OCI-LY7 (cell line): ENCODE results near the gene DRG2. TPM values are rescaled to one million over a fixed set of nuclear protein-coding genes. Genes with fewer than 3 reads are reported as not detected.

ENCODE experiments used
- BruUV-seq: library from RNA; stranded (reverse); fragments of 400-500 nt; replicated peaks from 2 replicates; lab custom pipeline; 2021; lab: Mats Ljungman, UMichigan
- CTCF ChIA-PET: fragments of 300-600 bp; sonication (Branson Sonifier 250); formaldehyde crosslinking; loops from one replicate; lab custom pipeline; 2022; ENCODE audit warnings: antibody characterized with exemption; ENCODE audit not compliant: unreplicated experiment; lab: Charles Lee
- POLR2A ChIA-PET: fragments of 300-600 bp; sonication (Branson Sonifier 250); formaldehyde crosslinking; loops from one replicate; lab custom pipeline; 2022; ENCODE audit warnings: antibody characterized with exemption; lab: Charles Lee
- DNase-seq: peaks from one replicate; pipeline ENCODE4 v3.0.0-alpha.2; 2015; ENCODE audit warnings: low spot score
- H2AFZ ChIP-seq: fragments of 200-600 bp; sonication (generic), shearing (Covaris generic); 2 replicates; pipeline ENCODE4 v1.6.1; 2014; ENCODE audit warnings: mild to moderate bottlenecking, antibody characterized with exemption, low read length, moderate library complexity
- H3K27ac ChIP-seq: fragments of 200-600 bp; sonication (generic); 2 replicates; pipeline ENCODE4 v1.5.1; 2014; ENCODE audit warnings: mixed run types, low read depth, mild to moderate bottlenecking, moderate library complexity, low read length, inconsistent platforms; ENCODE audit not compliant: poor library complexity, severe bottlenecking
- H3K36me3 ChIP-seq: fragments of 200-600 bp; sonication (generic); 2 replicates; pipeline ENCODE4 v1.6.1; 2014; ENCODE audit warnings: mild to moderate bottlenecking, antibody characterized with exemption, low read length, moderate library complexity, mixed read lengths; ENCODE audit not compliant: insufficient read depth
- H3K4me1 ChIP-seq: fragments of 200-600 bp; sonication (generic); 2 replicates; pipeline ENCODE4 v1.5.1; 2014; ENCODE audit warnings: mild to moderate bottlenecking, low read length; ENCODE audit not compliant: insufficient read depth, poor library complexity, severe bottlenecking
- H3K4me2 ChIP-seq: fragments of 200-600 bp; sonication (generic); 2 replicates; pipeline ENCODE4 v1.6.1; 2014; ENCODE audit warnings: mild to moderate bottlenecking, low read length
- H3K4me3 ChIP-seq: fragments of 200-600 bp; sonication (generic); 2 replicates; pipeline ENCODE4 v1.5.1; 2014; ENCODE audit warnings: mild to moderate bottlenecking, low read depth, low read length; ENCODE audit not compliant: poor library complexity, severe bottlenecking
- H3K79me2 ChIP-seq: fragments of 200-600 bp; sonication (generic); 2 replicates; pipeline ENCODE4 v1.6.1; 2016; ENCODE audit warnings: low read depth, mild to moderate bottlenecking, low read length, moderate library complexity, mixed read lengths; ENCODE audit not compliant: insufficient read depth
- H3K9me2 ChIP-seq: fragments of 200-600 bp; sonication (generic); 2 replicates; pipeline ENCODE4 v1.6.1; 2016; ENCODE audit warnings: mild to moderate bottlenecking, low read length, mixed read lengths; ENCODE audit not compliant: insufficient read depth
- H3K9me3 ChIP-seq: fragments of 200-600 bp; sonication (generic); 2 replicates; pipeline ENCODE4 v1.6.1; 2014; ENCODE audit warnings: mild to moderate bottlenecking, mixed run types, low read length, mixed read lengths
- H4K20me1 ChIP-seq: fragments of 200-600 bp; sonication (generic); 2 replicates; pipeline ENCODE4 v1.6.1; 2014; ENCODE audit warnings: mild to moderate bottlenecking, antibody characterized with exemption, low read length, moderate library complexity, mixed read lengths; ENCODE audit not compliant: insufficient read depth
- EZH2phosphoT487 ChIP-seq: fragments of 200-600 bp; sonication (generic); IDR thresholded peaks from 2 replicates; pipeline ENCODE4 v1.6.1; 2018; ENCODE audit warnings: low read depth, borderline replicate concordance, mild to moderate bottlenecking, mixed run types, antibody characterized with exemption, low read length, moderate library complexity, mixed read lengths
- intact Hi-C: fragments of 100-400 bp; cut with micrococcal nuclease; formaldehyde crosslinking; loops from one replicate; pipeline ENCODE4 v1.10.0; 2022; ENCODE audit not compliant: unreplicated experiment
- total RNA-seq, 2 experiments: library from RNA; depleted of rRNA in 1 of 2; stranded (reverse); fragments of >200 nt in 1 of 2; shearing (Covaris generic) in 1 of 2; gene quantifications; 2 replicates each; pipeline ENCODE4 v1.2.3, GENCODE V29; 2014 to 2022
- TF ChIP-seq, protein P1 (sequence below): fragments of 200-600 bp; sonication (generic); conservative IDR thresholded peaks from 2 replicates; pipeline ENCODE4 v1.5.1; 2014; ENCODE audit warnings: mild to moderate bottlenecking, antibody characterized with exemption, low read length, moderate library complexity, mixed read lengths

The DRG2 gene
- total RNA-seq, 2 experiments from 2014 or later: 60.4 to 62.6 TPM

DNA sequence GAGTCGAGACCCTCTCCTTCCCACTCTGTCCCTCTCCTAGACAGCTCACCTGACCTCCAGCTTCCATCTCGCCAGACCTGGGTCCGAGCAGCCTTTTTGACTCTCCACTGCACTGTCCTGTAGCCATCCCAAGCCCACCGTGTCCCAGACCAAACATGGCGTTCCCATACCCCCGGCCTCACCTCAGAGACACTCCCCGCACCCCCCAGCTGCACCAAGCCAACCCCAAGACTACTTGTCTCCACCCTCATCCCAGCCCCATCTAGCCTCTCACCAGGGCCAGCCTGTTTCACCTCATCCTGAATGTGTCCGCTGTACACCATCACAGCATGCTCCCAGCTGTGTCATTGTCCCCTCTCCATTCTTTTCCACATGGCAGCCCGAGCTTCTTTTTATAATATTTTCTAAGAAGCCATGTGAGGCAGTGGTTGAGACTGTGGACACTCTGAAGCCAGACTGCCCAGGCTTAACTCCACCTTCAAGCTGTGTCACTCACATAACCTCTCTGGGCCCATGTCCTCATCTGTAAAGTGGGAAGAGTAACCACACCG, 22.3 kb downstream of the DRG2 start:
- Histone ChIP-seq H3K27ac (no peak overlapping the region), H4K20me1 (no peaks in the 10 kb centered on the region), H3K4me3 (no peak overlapping the region), H3K9me3 (no peaks in the 10 kb centered on the region), H3K79me2 (no peaks in the 10 kb centered on the region), H3K4me1 (no peaks in the 10 kb centered on the region), H3K36me3 (no peaks in the 10 kb centered on the region), H3K9me2 (no peaks in the 10 kb centered on the region), H3K4me2 (no peak overlapping the region), H2AFZ (no peak overlapping the region)
- TF ChIP-seq EZH2phosphoT487: no peak
- TF ChIP-seq, protein P1, sequence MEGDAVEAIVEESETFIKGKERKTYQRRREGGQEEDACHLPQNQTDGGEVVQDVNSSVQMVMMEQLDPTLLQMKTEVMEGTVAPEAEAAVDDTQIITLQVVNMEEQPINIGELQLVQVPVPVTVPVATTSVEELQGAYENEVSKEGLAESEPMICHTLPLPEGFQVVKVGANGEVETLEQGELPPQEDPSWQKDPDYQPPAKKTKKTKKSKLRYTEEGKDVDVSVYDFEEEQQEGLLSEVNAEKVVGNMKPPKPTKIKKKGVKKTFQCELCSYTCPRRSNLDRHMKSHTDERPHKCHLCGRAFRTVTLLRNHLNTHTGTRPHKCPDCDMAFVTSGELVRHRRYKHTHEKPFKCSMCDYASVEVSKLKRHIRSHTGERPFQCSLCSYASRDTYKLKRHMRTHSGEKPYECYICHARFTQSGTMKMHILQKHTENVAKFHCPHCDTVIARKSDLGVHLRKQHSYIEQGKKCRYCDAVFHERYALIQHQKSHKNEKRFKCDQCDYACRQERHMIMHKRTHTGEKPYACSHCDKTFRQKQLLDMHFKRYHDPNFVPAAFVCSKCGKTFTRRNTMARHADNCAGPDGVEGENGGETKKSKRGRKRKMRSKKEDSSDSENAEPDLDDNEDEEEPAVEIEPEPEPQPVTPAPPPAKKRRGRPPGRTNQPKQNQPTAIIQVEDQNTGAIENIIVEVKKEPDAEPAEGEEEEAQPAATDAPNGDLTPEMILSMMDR: no peak
- no peak for DNase-seq
- intact Hi-C loops: no loop called here
- CTCF ChIA-PET: interaction anchor here (0.6 kb wide), 1 partner anchor 112 kb away, joined by 3 read pairs; no protein-coding TSS in a partner anchor
- BruUV-seq: no TSS peak
- POLR2A ChIA-PET: no interaction called here

GRCh38 chr17:18110636-18111145, 22.9 kb downstream of the DRG2 start:
- Histone ChIP-seq H3K4me2 (no peak overlapping the region), H3K36me3 (no peaks in the 10 kb centered on the region), H4K20me1 (no peaks in the 10 kb centered on the region), H3K9me3 (no peaks in the 10 kb centered on the region), H3K4me1 (no peaks in the 10 kb centered on the region), H3K79me2 (no peaks in the 10 kb centered on the region), H2AFZ (no peak overlapping the region), H3K9me2 (no peaks in the 10 kb centered on the region), H3K27ac (no peak overlapping the region), H3K4me3 (no peak overlapping the region)
- no TSS peak for BruUV-seq
- POLR2A ChIA-PET: no interaction called here
- DNase-seq: no peak
- CTCF ChIA-PET: no interaction called here
- intact Hi-C loops: no loop called here
- TF ChIP-seq, protein P1: no peak
- TF ChIP-seq EZH2phosphoT487: no peak

- H3K4me1 ChIP-seq: no peaks in the 10 kb centered on the region
- no peak overlapping the region for H2AFZ ChIP-seq
- H4K20me1 ChIP-seq: no peaks in the 10 kb centered on the region
- H3K36me3 ChIP-seq: no peaks in the 10 kb centered on the region
- no peak overlapping the region for H3K27ac ChIP-seq
- TF ChIP-seq, protein P1: no peak
- TF ChIP-seq EZH2phosphoT487: no peak
- intact Hi-C loops: no loop called here
- ChIA-PET CTCF (no interaction called here), POLR2A (interaction anchor here (0.6 kb wide), 1 partner anchor 19 kb away, joined by 4 read pairs; no protein-coding TSS in a partner anchor)
- H3K4me2 ChIP-seq: no peak overlapping the region
- no peaks in the 10 kb centered on the region for H3K9me2 ChIP-seq
- H3K4me3 ChIP-seq: no peak overlapping the region
- no peaks in the 10 kb centered on the region for H3K9me3 ChIP-seq
- DNase-seq: no peak
- no TSS peak for BruUV-seq
- no peaks in the 10 kb centered on the region for H3K79me2 ChIP-seq
Measured at GRCh38 chr17:18111330-18111971, 23.7 kb downstream of the DRG2 start.
